Mesenchymal stem cell (in vitro differentiated cells and primary cell): ENCODE results near the gene SIK1.
"Not testable (repeated sequence)": the region's sequence is repeated elsewhere in the genome, so short reads cannot be mapped to it uniquely, and the experiment has no call there.

ENCODE experiments used
- DNase-seq: peaks from one replicate; pipeline ENCODE4 v3.0.0-alpha.2; 2013
- H2AFZ ChIP-seq: one replicate; pipeline ENCODE4 v1.6.1; 2013; ENCODE audit warnings: low read depth, mild to moderate bottlenecking, control low read depth, inconsistent platforms, low read length, moderate library complexity
- H2AK5ac ChIP-seq: 2 replicates; pipeline ENCODE4 v1.6.1; 2013; ENCODE audit warnings: low read length, moderate library complexity, mild to moderate bottlenecking, inconsistent platforms; ENCODE audit not compliant: severe bottlenecking
- H2BK120ac ChIP-seq: one replicate; pipeline ENCODE4 v1.6.1; 2013; ENCODE audit warnings: low read depth, mild to moderate bottlenecking, inconsistent platforms, low read length, moderate library complexity
- H2BK12ac ChIP-seq, 2 experiments: one replicate each; pipeline ENCODE4 v1.6.1; 2013; ENCODE audit warnings: inconsistent platforms in 2 of 2, low read length in 2 of 2, mild to moderate bottlenecking in 2 of 2, moderate library complexity in 2 of 2, control low read depth in 1 of 2
- H2BK15ac ChIP-seq: one replicate; pipeline ENCODE4 v1.6.1; 2013; ENCODE audit warnings: mild to moderate bottlenecking, low read depth, inconsistent platforms; ENCODE audit not compliant: poor library complexity, severe bottlenecking
- H2BK5ac ChIP-seq: 2 replicates; pipeline ENCODE4 v1.6.1; 2013; ENCODE audit warnings: low read depth, mild to moderate bottlenecking, low read length, control low read depth, inconsistent platforms; ENCODE audit not compliant: poor library complexity, severe bottlenecking
- H3K14ac ChIP-seq, 2 experiments: one replicate each; pipeline ENCODE4 v1.6.1; 2013; ENCODE audit warnings: inconsistent platforms in 2 of 2, low read length in 2 of 2, control low read depth in 1 of 2, mild to moderate bottlenecking in 1 of 2, moderate library complexity in 1 of 2
- H3K18ac ChIP-seq, 2 experiments: one replicate each; pipeline ENCODE4 v1.6.1; 2013; ENCODE audit warnings: inconsistent platforms in 2 of 2, low read length in 2 of 2, control low read depth in 1 of 2, low read depth in 1 of 2, mild to moderate bottlenecking in 1 of 2
- H3K23ac ChIP-seq, 2 experiments: one replicate each; pipeline ENCODE4 v1.6.1; 2013; ENCODE audit warnings: inconsistent platforms in 2 of 2, low read length in 2 of 2, mild to moderate bottlenecking in 2 of 2, moderate library complexity in 2 of 2, control low read depth in 1 of 2
- H3K27ac ChIP-seq: 2 replicates; pipeline ENCODE4 v1.5.1; 2013; ENCODE audit warnings: mild to moderate bottlenecking, moderate library complexity, low read length, control low read depth, inconsistent platforms; ENCODE audit not compliant: poor library complexity, severe bottlenecking
- H3K27me3 ChIP-seq, 2 experiments: 2 replicates each; pipeline versions ENCODE4 v1.6.1 to v1.7.0; 2013; ENCODE audit warnings: low read length in 2 of 2, mild to moderate bottlenecking in 2 of 2, moderate library complexity in 2 of 2, control low read depth in 1 of 2, inconsistent platforms in 1 of 2; ENCODE audit not compliant: control insufficient read depth in 1 of 2, insufficient read depth in 1 of 2
- H3K36me3 ChIP-seq, 2 experiments: 2 replicates each; pipeline versions ENCODE4 v1.6.1 to v1.7.0; 2013; ENCODE audit warnings: low read length in 2 of 2, control low read depth in 1 of 2, inconsistent platforms in 1 of 2, low read depth in 1 of 2, mild to moderate bottlenecking in 1 of 2; ENCODE audit not compliant: insufficient read depth in 2 of 2, control insufficient read depth in 1 of 2
- H3K4ac ChIP-seq, 2 experiments: one replicate each; pipeline ENCODE4 v1.6.1; 2013; ENCODE audit warnings: inconsistent platforms in 2 of 2, low read length in 2 of 2, mild to moderate bottlenecking in 2 of 2, moderate library complexity in 2 of 2, control low read depth in 1 of 2, low read depth in 1 of 2
- H3K4me1 ChIP-seq: 2 replicates; pipeline ENCODE4 v1.6.1; 2013; ENCODE audit warnings: low read depth, low read length, control low read depth; ENCODE audit not compliant: control insufficient read depth, insufficient read depth
- H3K4me2 ChIP-seq: 2 replicates; pipeline ENCODE4 v1.6.1; 2013; ENCODE audit warnings: low read length, mild to moderate bottlenecking, inconsistent platforms; ENCODE audit not compliant: poor library complexity, severe bottlenecking
- H3K4me3 ChIP-seq, 2 experiments: 2 replicates each; pipeline versions ENCODE4 v1.5.1 to v1.7.0; 2013; ENCODE audit warnings: low read length in 2 of 2, mild to moderate bottlenecking in 2 of 2, control low read depth in 1 of 2, low read depth in 1 of 2; ENCODE audit not compliant: insufficient read depth in 1 of 2
- H3K79me1 ChIP-seq: replicated peaks from 2 replicates; pipeline ENCODE4 v1.6.1; 2013; ENCODE audit warnings: mild to moderate bottlenecking, control low read depth, low read length, inconsistent platforms; ENCODE audit not compliant: poor library complexity, severe bottlenecking
- H3K9ac ChIP-seq: 2 replicates; pipeline ENCODE4 v1.7.0; 2013; ENCODE audit warnings: mild to moderate bottlenecking, low read length, moderate library complexity
- H3K9me3 ChIP-seq: 2 replicates; pipeline ENCODE4 v1.7.0; 2013; ENCODE audit warnings: mild to moderate bottlenecking, low read length; ENCODE audit not compliant: control insufficient read depth
- H4K8ac ChIP-seq: one replicate; pipeline ENCODE4 v1.6.1; 2013; ENCODE audit warnings: inconsistent platforms, mild to moderate bottlenecking, low read length, moderate library complexity
- H4K91ac ChIP-seq: one replicate; pipeline ENCODE4 v1.6.1; 2013; ENCODE audit warnings: mild to moderate bottlenecking, low read length, inconsistent platforms
- WGBS: methylation state at CpG from one replicate; pipeline ENCODE4 v1.1.7; 2013; ENCODE audit warnings: mixed read lengths; 5-methylcytosine and 5-hydroxymethylcytosine counted together

The SIK1 gene

DNA sequence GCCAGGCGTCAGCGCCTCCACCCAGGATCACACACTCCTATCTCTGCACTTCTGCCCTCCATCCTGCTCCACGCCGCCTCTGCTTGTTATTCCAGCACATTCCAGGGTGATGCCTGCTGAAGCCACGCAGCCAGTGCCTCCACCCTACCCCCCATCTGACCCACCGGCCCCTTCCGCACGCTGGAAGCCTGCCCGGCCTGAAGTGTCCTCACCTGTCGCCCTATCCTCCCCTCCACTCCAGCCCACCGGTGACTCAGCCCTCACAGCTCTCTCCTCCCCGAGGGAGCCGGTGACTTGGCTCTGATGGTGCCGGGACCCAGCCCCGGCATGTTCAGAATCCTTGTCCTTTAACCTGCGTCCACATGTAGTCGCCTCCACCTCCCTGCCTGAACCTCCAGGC, 24.9 kb upstream of the SIK1 start:
- not testable (repeated sequence) for H3K4me1 ChIP-seq, H2BK15ac ChIP-seq, H2AFZ ChIP-seq, H2BK120ac ChIP-seq, H3K4me3 ChIP-seq, H3K27ac ChIP-seq, H2BK5ac ChIP-seq, H2BK12ac ChIP-seq, H3K23ac ChIP-seq, H4K91ac ChIP-seq, H3K9me3 ChIP-seq, H2AK5ac ChIP-seq, H3K14ac ChIP-seq, H4K8ac ChIP-seq, H3K9ac ChIP-seq, H3K18ac ChIP-seq, H3K4ac ChIP-seq, H3K79me1 ChIP-seq, H3K4me2 ChIP-seq, H3K36me3 ChIP-seq, DNase-seq, H3K27me3 ChIP-seq
- WGBS = no CpG with 5 or more reads among the region's 17 CpGs

DNA sequence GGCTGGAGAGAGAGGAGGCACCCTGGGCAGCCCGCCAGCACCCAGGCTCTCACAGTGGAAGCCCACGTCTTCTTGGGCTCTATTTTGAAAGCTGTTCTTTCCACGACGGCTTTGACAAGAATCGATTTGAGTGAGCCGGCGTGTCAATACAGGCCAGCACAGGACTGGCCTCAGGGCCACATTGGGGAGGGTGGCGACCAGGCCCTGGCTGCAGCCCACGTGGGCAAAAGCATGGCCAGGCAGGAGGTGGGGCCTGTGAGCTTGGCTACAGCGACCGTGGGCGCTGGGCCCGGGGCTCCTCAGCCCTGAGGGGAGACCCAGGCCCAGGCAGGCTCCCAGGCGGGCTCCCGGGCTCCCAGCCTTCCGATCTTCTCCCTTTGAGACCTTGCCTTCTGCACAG, 23.4 kb upstream of the SIK1 start:
- H3K23ac ChIP-seq, H2AK5ac ChIP-seq, H3K79me1 ChIP-seq, H3K14ac ChIP-seq, H4K91ac ChIP-seq, H4K8ac ChIP-seq, H2BK120ac ChIP-seq, H3K4me3 ChIP-seq, H3K4ac ChIP-seq, H3K9me3 ChIP-seq, H3K9ac ChIP-seq, DNase-seq, H3K4me2 ChIP-seq, H3K27ac ChIP-seq, H3K27me3 ChIP-seq, H2AFZ ChIP-seq, H2BK12ac ChIP-seq, H2BK5ac ChIP-seq, H3K4me1 ChIP-seq, H2BK15ac ChIP-seq, H3K36me3 ChIP-seq, H3K18ac ChIP-seq: not testable (repeated sequence)
- WGBS = no CpG with 5 or more reads among the region's 16 CpGs

DNA sequence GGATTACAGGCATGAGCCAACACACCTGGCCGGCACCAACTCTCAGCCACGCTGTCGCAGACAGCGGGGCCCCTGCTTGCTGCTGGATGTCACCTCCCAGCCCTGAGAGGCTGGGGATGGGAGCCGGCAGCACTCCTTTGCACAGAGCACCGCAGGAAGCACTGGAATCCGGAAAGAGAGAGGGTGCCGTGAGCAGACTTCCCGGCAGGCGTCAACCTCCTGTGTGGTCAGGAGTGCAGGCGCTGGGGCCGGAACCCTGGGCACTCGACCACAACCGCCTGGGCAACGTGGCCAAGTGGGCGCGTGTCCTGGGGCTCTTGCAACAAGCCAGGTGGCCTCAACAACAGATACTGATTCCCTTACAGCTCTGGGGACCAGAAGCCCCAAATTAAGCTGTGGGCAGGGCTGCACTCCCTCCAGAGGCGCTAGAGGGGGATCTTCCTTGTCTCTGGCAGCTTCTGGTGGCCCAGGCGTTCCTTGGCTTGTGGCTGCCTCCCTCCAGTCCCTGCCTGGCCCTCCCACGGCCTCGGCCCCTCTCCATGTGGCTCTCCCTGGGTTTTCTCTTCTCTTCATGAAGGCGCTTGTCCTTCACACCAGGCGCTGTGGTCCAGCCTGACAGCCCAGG, 20.5 kb upstream of the SIK1 start:
- not testable (repeated sequence) for H3K4me2 ChIP-seq, H3K9ac ChIP-seq, DNase-seq, H2BK120ac ChIP-seq, H3K18ac ChIP-seq, H4K8ac ChIP-seq, H3K23ac ChIP-seq, H3K36me3 ChIP-seq, H3K9me3 ChIP-seq, H3K27me3 ChIP-seq, H2AK5ac ChIP-seq, H3K27ac ChIP-seq, H3K4me3 ChIP-seq, H2BK12ac ChIP-seq, H3K4ac ChIP-seq, H3K4me1 ChIP-seq, H3K14ac ChIP-seq, H2AFZ ChIP-seq, H4K91ac ChIP-seq, H2BK5ac ChIP-seq, H2BK15ac ChIP-seq, H3K79me1 ChIP-seq
- WGBS = no CpG with 5 or more reads among the region's 23 CpGs

DNA sequence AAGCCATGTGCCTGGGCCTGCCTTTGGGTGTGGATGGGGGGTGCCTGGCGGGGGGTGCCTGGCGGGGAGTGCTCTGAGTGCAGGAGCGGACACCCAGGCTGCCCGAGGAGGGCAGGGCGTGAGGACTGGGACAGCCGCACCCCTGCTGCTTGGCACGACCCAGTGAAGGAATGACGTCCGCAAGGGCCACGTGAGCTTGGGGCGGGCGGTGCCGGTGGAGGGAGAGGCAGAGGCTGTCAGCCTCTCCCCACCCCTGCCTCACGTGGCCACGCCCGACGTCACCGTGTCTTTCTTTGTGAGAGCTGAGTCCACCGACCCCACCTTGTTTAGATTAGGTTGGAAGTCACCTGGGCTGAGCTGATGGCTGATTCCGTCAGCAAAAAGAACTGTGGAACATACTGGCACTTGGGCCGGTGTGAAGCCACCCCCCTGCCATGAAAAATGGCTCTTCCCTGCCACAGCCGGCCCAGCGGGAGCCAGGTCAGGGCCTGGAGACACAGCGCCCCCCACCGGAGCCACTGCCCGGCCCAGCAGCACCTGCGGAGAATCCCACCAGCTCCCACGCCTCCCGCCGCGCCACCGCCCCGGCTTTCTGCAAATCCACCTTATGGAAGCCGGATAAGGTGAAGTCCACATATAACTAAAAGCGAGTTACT, 19.5 kb upstream of the SIK1 start:
- not testable (repeated sequence) for H2AK5ac ChIP-seq, H3K79me1 ChIP-seq, DNase-seq, H2BK12ac ChIP-seq, H3K14ac ChIP-seq, H3K4ac ChIP-seq, H2AFZ ChIP-seq, H4K8ac ChIP-seq, H3K4me1 ChIP-seq, H3K4me3 ChIP-seq, H2BK15ac ChIP-seq, H4K91ac ChIP-seq, H3K23ac ChIP-seq, H3K36me3 ChIP-seq, H3K4me2 ChIP-seq, H2BK5ac ChIP-seq, H3K27ac ChIP-seq, H2BK120ac ChIP-seq, H3K9me3 ChIP-seq, H3K18ac ChIP-seq, H3K27me3 ChIP-seq, H3K9ac ChIP-seq
- WGBS = no CpG with 5 or more reads among the region's 35 CpGs
